Measurements from ENCODE around the gene SDCCAG8.

Gene SDCCAG8

GRCh38 chr1:243489681-243490546 lies 234.1 kb downstream of the SDCCAG8 start:
- no peak for DNase-seq

- DNase-seq, result no peak
Measured at GRCh38 chr1:243490748-243491686, 235.2 kb downstream of the SDCCAG8 start.

GRCh38 chr1:243493156-243494129 lies 237.6 kb downstream of the SDCCAG8 start:
- no peak for DNase-seq

- no peak for DNase-seq
Measured at GRCh38 chr1:243494741-243495431, 239.0 kb downstream of the SDCCAG8 start.

GRCh38 chr1:243495442-243496186 lies 239.8 kb downstream of the SDCCAG8 start:
- no peak for DNase-seq

- no peak for DNase-seq
Measured at GRCh38 chr1:243496187-243496646, 240.4 kb downstream of the SDCCAG8 start.

GRCh38 chr1:243496806-243497205 lies 241.0 kb downstream of the SDCCAG8 start:
- no peak for DNase-seq

- no peak for DNase-seq
Measured at GRCh38 chr1:243497939-243498681, 242.3 kb downstream of the SDCCAG8 start.

- DNase-seq, result no peak
Measured at GRCh38 chr1:243499248-243499647, 243.4 kb downstream of the SDCCAG8 start.

- DNase-seq, result no peak
Measured at GRCh38 chr1:243499711-243500110, 243.9 kb downstream of the SDCCAG8 start.

- no peak for DNase-seq
Measured at GRCh38 chr1:243500512-243500911, 244.7 kb downstream of the SDCCAG8 start.

- no peak for DNase-seq
Measured at GRCh38 chr1:243501002-243501401, 245.2 kb downstream of the SDCCAG8 start.

- DNase-seq, result no peak
Measured at GRCh38 chr1:243503155-243503554, 247.3 kb downstream of the SDCCAG8 start.

GRCh38 chr1:243505986-243506689 lies 250.3 kb downstream of the SDCCAG8 start:
- DNase-seq, result no peak

- DNase-seq, result no peak
Measured at GRCh38 chr1:243507001-243507671, 251.3 kb downstream of the SDCCAG8 start.

- no peak for DNase-seq
Measured at GRCh38 chr1:243507672-243508302, 251.9 kb downstream of the SDCCAG8 start.

- no peak for DNase-seq
Measured at GRCh38 chr1:243508303-243508713, 252.5 kb downstream of the SDCCAG8 start.

- no peak for DNase-seq
Measured at GRCh38 chr1:243508943-243509342, 253.1 kb downstream of the SDCCAG8 start.
